Activated naive CD8-positive, alpha-beta T cell treated with anti-CD3 and anti-CD28 coated beads, Interleukin-2, amount 10 ng/mL, durations not matched to agents 7 days and 5 days (primary cell): ENCODE results near the gene CYP2B6. TPM values are rescaled to one million over a fixed set of nuclear protein-coding genes. Genes with fewer than 3 reads are reported as not detected.
"Not testable (repeated sequence)": the region's sequence is repeated elsewhere in the genome, so short reads cannot be mapped to it uniquely, and the experiment has no call there.

Experiments used
- ATAC-seq: fragments of 150-1000 bp; cut with Tn5 transposase; one replicate; pipeline ENCODE4 v1.10.0; 2021; ENCODE audit warnings: low read depth, moderate library complexity
- POLR2A ChIA-PET: fragments of 350-600 bp; sonication (Branson Sonifier 250); formaldehyde crosslinking; loops from one replicate; lab custom pipeline; 2021; ENCODE audit warnings: antibody characterized with exemption; lab: Charles Lee
- DNase-seq: peaks from one replicate; pipeline ENCODE4 v3.0.0; 2021
- H3K27ac Mint-ChIP-seq: one replicate; pipeline ENCODE4 v1.8.0; 2022; ENCODE audit warnings: mild to moderate bottlenecking, mixed read lengths
- H3K27me3 Mint-ChIP-seq: one replicate; pipeline ENCODE4 v1.8.0; 2022; ENCODE audit warnings: mild to moderate bottlenecking, moderate library complexity, mixed read lengths
- H3K36me3 Mint-ChIP-seq: one replicate; pipeline ENCODE4 v1.8.0; 2021; ENCODE audit warnings: mild to moderate bottlenecking, mixed read lengths
- H3K4me1 Mint-ChIP-seq: one replicate; pipeline ENCODE4 v1.8.0; 2021; ENCODE audit warnings: mixed read lengths
- H3K4me3 Mint-ChIP-seq: one replicate; pipeline ENCODE4 v1.8.0; 2022; ENCODE audit warnings: mild to moderate bottlenecking, moderate library complexity, mixed read lengths
- H3K9me3 Mint-ChIP-seq: one replicate; pipeline ENCODE4 v1.8.0; 2021; ENCODE audit warnings: mixed read lengths
- total RNA-seq, 2 experiments: library from RNA; stranded (reverse); gene quantifications; one replicate each; pipeline ENCODE4 v1.2.3, GENCODE V29; 2021

The CYP2B6 gene
- total RNA-seq, 2 experiments from 2014 or later = not detected

DNA sequence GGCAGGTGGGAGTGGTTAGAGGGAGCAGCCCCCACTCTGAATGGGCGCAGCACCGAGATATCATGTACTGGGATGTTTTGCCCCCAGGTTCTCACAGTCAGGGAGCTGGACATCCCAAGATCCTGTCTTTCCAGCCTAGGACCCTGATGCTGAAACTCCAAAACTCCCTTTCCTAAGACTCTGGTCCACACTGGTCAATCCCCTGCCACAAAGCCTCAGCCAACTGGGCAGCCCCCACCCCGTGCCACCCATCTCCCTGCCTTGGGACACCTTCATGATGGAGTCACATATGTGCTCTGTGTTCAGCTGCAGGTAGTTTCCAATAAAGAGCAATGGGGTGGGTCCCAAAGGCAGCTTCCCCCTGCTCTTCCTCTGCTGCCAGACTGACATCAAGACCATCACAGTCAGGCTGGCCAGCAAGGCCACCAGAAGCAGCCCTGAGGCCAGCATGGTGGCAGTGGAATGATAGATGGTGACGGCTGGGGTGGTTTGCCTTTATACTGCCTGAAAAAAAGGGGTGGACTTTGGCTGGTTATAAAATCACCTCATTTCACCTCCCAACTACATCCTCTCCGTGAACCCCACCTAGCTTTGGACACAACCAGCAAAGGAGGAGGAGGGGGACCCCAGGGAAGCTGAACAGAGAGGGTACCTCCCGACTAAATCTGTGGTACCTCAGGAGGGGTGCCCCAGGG is 36.3 kb downstream of the CYP2B6 start:
- ATAC-seq (no peak), DNase-seq (no peak)
- Mint-ChIP-seq H3K9me3 (peaks cover 3% of the 10 kb centered on the region), H3K27ac (no peak overlapping the region), H3K4me1 (no peaks in the 10 kb centered on the region), H3K36me3 (no peaks in the 10 kb centered on the region), H3K4me3 (no peak overlapping the region), H3K27me3 (peaks cover 33% of the 10 kb centered on the region)
- POLR2A ChIA-PET = no interaction called here

DNA sequence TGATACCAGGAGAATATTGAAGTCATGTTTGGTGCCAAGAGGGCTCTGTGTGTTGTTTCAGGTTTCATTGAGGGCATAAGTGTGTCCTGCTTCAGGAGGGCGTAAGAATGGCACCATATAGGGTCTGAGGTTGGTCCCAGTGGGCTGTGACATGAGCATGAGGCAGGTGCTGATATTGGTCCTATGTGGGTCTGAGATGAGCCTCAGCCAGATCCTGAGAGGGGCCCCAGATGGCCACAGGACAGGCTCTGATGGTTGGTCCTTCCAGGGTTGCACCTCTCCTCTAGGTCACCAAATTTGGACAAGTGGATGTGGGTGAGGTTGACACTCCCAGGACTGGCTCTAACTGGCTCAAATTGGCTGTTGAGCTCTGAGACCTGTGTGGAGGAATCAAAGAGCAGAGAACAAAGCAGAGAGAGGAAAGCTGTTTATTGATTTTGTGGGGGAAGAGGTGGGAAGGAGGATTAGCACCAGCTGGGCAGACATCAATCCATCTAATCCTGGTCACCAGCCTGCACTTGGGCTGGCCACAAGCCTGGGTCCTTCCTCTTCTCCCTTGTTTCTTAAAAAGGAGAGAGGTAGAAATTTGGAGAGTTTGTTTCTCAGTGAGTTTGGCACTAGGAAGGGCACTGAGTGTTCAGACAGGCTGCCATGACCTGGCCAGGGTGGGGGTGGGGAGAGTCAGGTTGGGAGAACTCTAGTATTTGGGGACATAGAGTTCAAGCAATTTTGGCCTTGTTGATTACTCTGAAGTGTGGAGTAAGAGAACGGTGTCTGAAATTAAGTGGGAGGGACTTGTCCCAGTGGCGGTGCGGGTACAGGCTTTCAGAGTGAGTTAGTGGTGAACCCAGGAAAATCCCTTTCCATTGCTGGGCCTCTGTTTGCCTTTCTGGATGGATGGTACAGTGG is 38.7 kb downstream of the CYP2B6 start:
- ATAC-seq (no peak), DNase-seq (no peak)
- H3K4me3 Mint-ChIP-seq = no peak overlapping the region
- H3K4me1 Mint-ChIP-seq = no peaks in the 10 kb centered on the region
- POLR2A ChIA-PET = no interaction called here
- peaks cover 34% of the 10 kb centered on the region for H3K27me3 Mint-ChIP-seq
- peaks cover 4% of the 10 kb centered on the region for H3K9me3 Mint-ChIP-seq
- no peak overlapping the region for H3K27ac Mint-ChIP-seq
- peaks cover 2% of the 10 kb centered on the region for H3K36me3 Mint-ChIP-seq

DNA sequence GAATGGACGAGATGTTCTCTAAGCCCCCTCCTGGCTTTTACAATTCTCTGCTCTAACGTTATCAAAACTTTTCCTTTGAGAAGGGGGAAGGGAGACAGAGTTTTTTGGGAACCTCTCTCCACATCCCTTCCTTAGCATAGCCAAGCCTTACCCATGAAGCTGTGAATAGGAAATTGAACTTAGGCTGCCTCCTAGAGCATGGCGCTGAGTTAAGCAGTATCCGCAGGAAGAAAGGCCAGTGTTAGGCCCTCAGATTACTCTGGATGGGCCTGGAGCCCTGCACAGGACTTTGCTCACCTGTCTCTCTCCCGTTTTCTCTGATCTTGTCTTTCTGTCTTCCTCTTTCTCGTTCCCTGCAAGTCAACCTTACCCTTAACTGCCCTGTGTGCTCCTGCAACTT is 39.6 kb downstream of the CYP2B6 start:
- ATAC-seq = no peak
- DNase-seq = no peak
- Mint-ChIP-seq H3K27me3 (peaks cover 28% of the 10 kb centered on the region), H3K9me3 (peaks cover 4% of the 10 kb centered on the region), H3K27ac (no peak overlapping the region), H3K4me1 (no peaks in the 10 kb centered on the region), H3K36me3 (peaks cover 2% of the 10 kb centered on the region), H3K4me3 (no peak overlapping the region)
- POLR2A ChIA-PET = no interaction called here

DNA sequence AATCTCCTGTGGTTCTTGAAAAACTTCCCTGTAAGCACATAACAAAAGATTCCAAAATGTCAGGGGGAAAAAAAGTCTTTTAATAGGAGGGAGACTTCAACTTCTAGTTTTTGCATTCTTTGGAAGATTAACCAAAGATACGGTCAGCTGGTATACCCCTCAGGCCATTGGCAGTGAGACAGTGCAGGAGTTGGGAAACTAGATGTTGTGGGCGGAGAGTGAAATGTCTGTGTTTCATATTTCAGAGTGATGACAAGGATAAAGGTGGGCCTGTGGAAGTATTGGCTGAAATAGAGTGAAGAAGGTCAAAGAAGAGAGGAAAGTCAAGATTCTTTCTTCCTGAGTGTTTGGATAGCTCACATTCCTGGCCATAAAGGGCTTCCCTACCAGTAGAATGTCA is 40.8 kb downstream of the CYP2B6 start:
- no peaks in the 10 kb centered on the region for H3K4me1 Mint-ChIP-seq
- H3K27me3 Mint-ChIP-seq = peaks cover 21% of the 10 kb centered on the region
- DNase-seq = no peak
- peaks cover 5% of the 10 kb centered on the region for H3K9me3 Mint-ChIP-seq
- no peak overlapping the region for H3K4me3 Mint-ChIP-seq
- no peak overlapping the region for H3K27ac Mint-ChIP-seq
- ATAC-seq = no peak
- H3K36me3 Mint-ChIP-seq = peaks cover 2% of the 10 kb centered on the region
- POLR2A ChIA-PET = no interaction called here

GRCh38 chr19:41033324-41033723 is 42.2 kb downstream of the CYP2B6 start:
- H3K9me3 Mint-ChIP-seq, ATAC-seq, POLR2A ChIA-PET: not testable (repeated sequence)

DNA sequence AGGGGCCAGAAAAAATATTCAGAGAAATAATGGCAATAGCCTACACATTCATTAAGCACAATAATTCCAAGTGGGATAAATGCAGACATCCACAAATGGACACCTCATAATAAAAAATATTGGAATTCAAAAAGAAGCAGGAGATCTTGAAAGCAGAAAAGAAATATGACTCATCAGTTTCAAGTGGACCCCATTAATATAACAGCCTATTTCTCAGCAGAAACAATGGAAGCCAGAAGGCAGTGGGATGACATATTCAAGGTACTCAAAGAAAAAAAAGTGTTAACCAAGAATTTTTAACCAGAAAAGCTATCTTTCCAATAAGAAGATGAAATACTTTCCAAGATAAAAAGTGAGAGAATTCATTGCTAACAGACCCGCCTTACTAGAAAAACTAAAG is 48.7 kb downstream of the CYP2B6 start:
- peaks cover 3% of the 10 kb centered on the region for H3K9me3 Mint-ChIP-seq
- H3K36me3 Mint-ChIP-seq = no peaks in the 10 kb centered on the region
- no peak overlapping the region for H3K4me3 Mint-ChIP-seq
- H3K27ac Mint-ChIP-seq = no peak overlapping the region
- peaks cover 12% of the 10 kb centered on the region for H3K27me3 Mint-ChIP-seq
- POLR2A ChIA-PET = no interaction called here
- H3K4me1 Mint-ChIP-seq = no peaks in the 10 kb centered on the region
- DNase-seq (no peak), ATAC-seq (no peak)

More at GRCh38 chr19:41033324-41033723, 42.2 kb downstream of the CYP2B6 start:
- H3K4me1 Mint-ChIP-seq, H3K27ac Mint-ChIP-seq, H3K4me3 Mint-ChIP-seq, H3K36me3 Mint-ChIP-seq, DNase-seq: not testable (repeated sequence)
- H3K27me3 Mint-ChIP-seq = peaks cover 22% of the 10 kb centered on the region

DNA sequence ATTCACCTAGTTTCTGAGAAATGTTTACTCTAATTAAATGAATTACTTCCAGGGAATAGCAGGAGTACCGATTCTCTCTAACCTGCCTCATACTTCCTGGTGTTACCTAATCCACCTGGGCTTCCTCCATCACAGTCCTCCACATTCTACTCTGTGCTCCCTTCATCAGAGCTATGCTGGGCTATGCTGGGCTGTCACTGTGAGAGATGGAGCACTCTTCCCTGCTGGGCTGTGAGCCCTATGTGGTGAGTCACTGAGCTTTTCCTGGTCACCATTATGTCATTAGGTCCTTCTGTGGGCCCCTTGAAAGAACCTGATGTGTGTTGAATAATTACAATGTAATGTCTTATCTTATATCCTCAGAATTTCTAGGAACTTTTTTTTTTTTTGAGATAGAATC is 54.0 kb downstream of the CYP2B6 start:
- ATAC-seq, H3K27me3 Mint-ChIP-seq, H3K27ac Mint-ChIP-seq, H3K36me3 Mint-ChIP-seq, H3K9me3 Mint-ChIP-seq, POLR2A ChIA-PET, H3K4me3 Mint-ChIP-seq, H3K4me1 Mint-ChIP-seq, DNase-seq: not testable (repeated sequence)

- Mint-ChIP-seq H3K27me3 (peaks cover 5% of the 10 kb centered on the region), H3K36me3 (no peaks in the 10 kb centered on the region), H3K4me1 (no peaks in the 10 kb centered on the region), H3K9me3 (no peaks in the 10 kb centered on the region), H3K27ac (no peak overlapping the region), H3K4me3 (no peak overlapping the region)
- POLR2A ChIA-PET = no interaction called here
- DNase-seq (no peak), ATAC-seq (no peak)
Observed at GRCh38 chr19:41050426-41050825, 59.3 kb downstream of the CYP2B6 start.

DNA sequence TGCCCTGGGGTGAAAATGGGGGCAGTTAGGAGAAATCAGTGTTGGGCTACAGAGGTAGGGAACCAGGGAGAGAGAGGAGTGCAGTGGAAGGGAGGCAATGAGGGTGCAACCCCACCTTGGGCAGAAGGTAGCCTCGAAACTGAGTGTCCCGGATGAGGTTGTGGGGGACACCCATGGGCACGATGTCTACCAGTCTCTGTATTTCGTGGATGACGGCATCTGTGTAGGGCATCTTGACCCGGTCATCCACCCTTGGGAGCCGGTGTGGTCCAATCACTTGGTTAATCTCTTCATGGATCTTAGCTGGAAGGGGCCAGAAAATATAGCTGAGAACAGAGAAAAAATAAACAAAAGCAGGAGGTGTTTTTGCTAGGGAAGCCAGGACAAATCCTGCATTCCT is 61.1 kb downstream of the CYP2B6 start:
- H3K4me1 Mint-ChIP-seq, DNase-seq, POLR2A ChIA-PET, ATAC-seq, H3K36me3 Mint-ChIP-seq, H3K9me3 Mint-ChIP-seq, H3K27me3 Mint-ChIP-seq, H3K27ac Mint-ChIP-seq, H3K4me3 Mint-ChIP-seq: not testable (repeated sequence)

DNA sequence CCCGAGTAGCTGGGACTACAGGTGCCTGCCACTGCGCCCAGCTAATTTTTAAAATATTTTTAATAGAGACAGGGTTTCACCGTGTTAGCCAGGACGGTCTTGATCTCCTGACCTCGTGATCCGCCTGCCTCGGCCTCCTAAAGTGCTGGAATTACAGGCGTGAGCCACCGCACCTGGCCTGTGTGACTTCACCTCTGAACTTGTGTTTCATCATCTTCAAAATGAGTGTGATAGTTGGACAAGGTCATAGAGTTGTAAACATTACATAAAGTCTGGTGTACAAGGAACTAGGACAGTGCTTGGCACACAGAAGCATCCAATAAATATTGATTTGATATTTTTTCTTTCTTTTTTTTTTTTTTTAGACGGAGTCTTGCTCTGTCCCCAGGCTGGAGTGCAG is 62.2 kb downstream of the CYP2B6 start:
- DNase-seq, H3K9me3 Mint-ChIP-seq, H3K27ac Mint-ChIP-seq, H3K4me1 Mint-ChIP-seq, H3K4me3 Mint-ChIP-seq, H3K36me3 Mint-ChIP-seq, POLR2A ChIA-PET, H3K27me3 Mint-ChIP-seq, ATAC-seq: not testable (repeated sequence)

DNA sequence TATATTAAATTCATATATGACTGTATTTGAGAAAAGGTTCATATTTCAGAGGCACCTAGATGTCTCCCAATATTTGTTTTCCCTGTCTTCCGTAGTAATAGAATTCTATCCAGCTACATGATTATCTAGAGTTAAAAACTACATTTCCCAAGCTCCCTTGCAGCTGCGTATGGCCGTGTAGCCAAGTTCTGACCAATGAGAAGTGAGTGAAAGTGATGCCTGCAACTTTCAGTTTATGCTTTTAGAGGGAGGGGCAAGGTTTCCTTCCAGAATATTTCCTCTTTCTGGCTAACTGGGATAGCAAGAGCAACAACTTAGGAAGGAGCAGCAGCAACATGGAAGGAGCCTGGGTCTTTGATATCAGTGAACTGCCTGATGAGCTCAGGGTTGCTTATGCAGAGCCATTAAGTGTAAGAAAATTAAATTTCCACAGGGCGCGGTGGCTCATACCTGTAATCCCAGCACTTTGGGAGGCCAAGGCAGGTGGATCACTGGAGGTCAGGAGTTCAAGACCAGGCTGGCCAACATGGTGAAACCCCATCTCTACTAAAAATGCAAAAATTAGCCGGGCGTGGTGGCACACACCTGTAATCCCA is 74.0 kb downstream of the CYP2B6 start:
- H3K4me1 Mint-ChIP-seq = no peaks in the 10 kb centered on the region
- H3K27ac Mint-ChIP-seq = no peak overlapping the region
- H3K36me3 Mint-ChIP-seq = no peaks in the 10 kb centered on the region
- POLR2A ChIA-PET = no interaction called here
- peaks cover 19% of the 10 kb centered on the region for H3K27me3 Mint-ChIP-seq
- no peaks in the 10 kb centered on the region for H3K9me3 Mint-ChIP-seq
- DNase-seq (no peak), ATAC-seq (no peak)
- H3K4me3 Mint-ChIP-seq = no peak overlapping the region
